Nephron progenitor cell (in vitro differentiated cells): ENCODE data around the gene TMEM236.

ENCODE experiments used
- DNase-seq: peaks from one replicate; pipeline ENCODE4 v3.0.0; 2021
- H3K27ac Mint-ChIP-seq: 2 replicates; pipeline ENCODE4 v1.8.0; 2021; ENCODE audit warnings: mild to moderate bottlenecking, moderate library complexity, mixed read lengths
- H3K27me3 Mint-ChIP-seq: 2 replicates; pipeline ENCODE4 v1.8.0; 2021; ENCODE audit warnings: mild to moderate bottlenecking, low read depth, mixed read lengths; ENCODE audit not compliant: poor library complexity
- H3K36me3 Mint-ChIP-seq: 2 replicates; pipeline ENCODE4 v1.8.0; 2021; ENCODE audit warnings: low read depth, mixed read lengths
- H3K4me1 Mint-ChIP-seq: 2 replicates; pipeline ENCODE4 v1.8.0; 2021; ENCODE audit warnings: mixed read lengths
- H3K4me3 Mint-ChIP-seq: 2 replicates; pipeline ENCODE4 v1.8.0; 2021; ENCODE audit warnings: mild to moderate bottlenecking, moderate library complexity, mixed read lengths
- H3K9me3 Mint-ChIP-seq: 2 replicates; pipeline ENCODE4 v1.8.0; 2021; ENCODE audit warnings: mild to moderate bottlenecking, moderate library complexity, mixed read lengths
- CTCF ChIP-seq: fragments of 200-600 bp; sonication (generic); IDR thresholded peaks from 2 replicates; pipeline ENCODE4 v1.5.0; 2021; ENCODE audit warnings: antibody characterized with exemption

Gene TMEM236

GRCh38 chr10:17820943-17821342 is 68.9 kb downstream of the TMEM236 start:
- DNase-seq: no peak
- Mint-ChIP-seq H3K36me3 (no peaks in the 10 kb centered on the region), H3K4me1 (no peaks in the 10 kb centered on the region), H3K4me3 (no peak overlapping the region), H3K9me3 (no peaks in the 10 kb centered on the region), H3K27me3 (peaks cover 7% of the 10 kb centered on the region), H3K27ac (no peak overlapping the region)
- no peak for TF ChIP-seq CTCF

GRCh38 chr10:17821893-17822292 is 69.9 kb downstream of the TMEM236 start:
- Mint-ChIP-seq H3K9me3 (no peaks in the 10 kb centered on the region), H3K4me3 (no peak overlapping the region), H3K27me3 (peaks cover 7% of the 10 kb centered on the region), H3K27ac (no peak overlapping the region), H3K4me1 (no peaks in the 10 kb centered on the region), H3K36me3 (no peaks in the 10 kb centered on the region)
- no peak for TF ChIP-seq CTCF
- no peak for DNase-seq

- Mint-ChIP-seq H3K27ac (no peak overlapping the region), H3K9me3 (no peaks in the 10 kb centered on the region), H3K36me3 (no peaks in the 10 kb centered on the region), H3K4me3 (no peak overlapping the region), H3K4me1 (peaks cover 4% of the 10 kb centered on the region), H3K27me3 (peaks cover 3% of the 10 kb centered on the region)
- no peak for TF ChIP-seq CTCF
- DNase-seq: no peak
These were observed 79.3 kb downstream of the TMEM236 start for GRCh38 chr10:17831341-17831740.

GRCh38 chr10:17831896-17832295 is 79.9 kb downstream of the TMEM236 start:
- DNase-seq: no peak
- H3K4me1 Mint-ChIP-seq: peaks cover 5% of the 10 kb centered on the region

GRCh38 chr10:17833656-17834055 is 81.7 kb downstream of the TMEM236 start:
- no peak overlapping the region for H3K4me3 Mint-ChIP-seq
- H3K9me3 Mint-ChIP-seq: no peaks in the 10 kb centered on the region
- no peak overlapping the region for H3K27ac Mint-ChIP-seq
- H3K36me3 Mint-ChIP-seq: no peaks in the 10 kb centered on the region
- TF ChIP-seq CTCF: no peak
- H3K27me3 Mint-ChIP-seq: peaks cover 3% of the 10 kb centered on the region
- H3K4me1 Mint-ChIP-seq: peaks cover 5% of the 10 kb centered on the region
- no peak for DNase-seq

More at GRCh38 chr10:17831896-17832295, 79.9 kb downstream of the TMEM236 start:
- Mint-ChIP-seq H3K4me3 (no peak overlapping the region), H3K27me3 (peaks cover 3% of the 10 kb centered on the region), H3K27ac (no peak overlapping the region), H3K36me3 (no peaks in the 10 kb centered on the region), H3K9me3 (no peaks in the 10 kb centered on the region)
- TF ChIP-seq CTCF: no peak

GRCh38 chr10:17835688-17836087 is 83.7 kb downstream of the TMEM236 start:
- no peak for DNase-seq

More at GRCh38 chr10:17835688-17836087, 83.7 kb downstream of the TMEM236 start:
- Mint-ChIP-seq H3K27me3 (no peaks in the 10 kb centered on the region), H3K4me1 (peaks cover 5% of the 10 kb centered on the region), H3K36me3 (no peaks in the 10 kb centered on the region), H3K27ac (no peak overlapping the region), H3K9me3 (no peaks in the 10 kb centered on the region), H3K4me3 (no peak overlapping the region)
- no peak for TF ChIP-seq CTCF
